Embryonic facial prominence (tissue), 1 donor: ENCODE results near the gene RIN2.
"Not testable (repeated sequence)": the region's sequence is repeated elsewhere in the genome, so short reads cannot be mapped to it uniquely, and the experiment has no call there.

ENCODE experiments used
- DNase-seq: peaks from one replicate; pipeline ENCODE4 v3.0.0-alpha.2; 2016; ENCODE audit errors: extremely low spot score

RIN2 gene

DNA sequence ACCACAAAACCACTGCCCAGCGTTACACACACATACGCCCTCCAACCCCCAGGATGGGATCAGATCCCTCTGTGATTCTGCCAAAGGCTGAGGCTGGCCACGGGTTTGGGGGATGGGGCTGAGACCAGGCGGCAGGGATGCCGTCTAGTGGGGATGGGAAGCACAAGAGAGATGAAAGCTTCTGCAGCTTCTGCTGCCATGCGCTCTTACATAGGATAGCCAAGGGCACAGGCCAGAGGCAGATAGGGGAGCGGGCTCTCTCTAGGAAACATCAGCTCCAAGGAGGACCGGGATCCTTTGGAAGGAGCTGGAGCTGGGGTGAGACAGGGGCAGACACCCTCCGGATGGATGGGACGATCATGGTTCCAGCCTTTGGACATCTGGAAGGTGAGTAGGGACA lies 18.7 kb upstream of the RIN2 start:
- no peak for DNase-seq

DNA sequence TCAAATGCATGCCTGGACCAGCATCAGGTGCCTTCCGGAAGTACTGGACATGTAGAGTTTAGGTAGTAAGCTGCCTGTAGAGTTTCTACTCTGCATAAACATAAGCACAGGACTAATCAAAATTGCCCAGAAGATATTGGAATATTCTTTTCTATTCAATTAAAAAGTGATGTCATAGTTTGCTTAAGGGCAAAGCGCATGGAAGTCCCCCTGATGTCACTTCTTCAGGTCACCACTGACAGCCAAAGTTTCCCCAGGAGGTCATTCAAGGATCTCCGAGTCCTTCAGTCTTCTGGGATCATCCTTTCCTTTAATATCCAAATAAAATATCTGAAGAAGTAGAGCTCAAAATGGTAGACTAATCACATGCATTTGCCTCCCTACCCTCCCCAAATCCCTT lies 17.5 kb upstream of the RIN2 start:
- no peak for DNase-seq

DNA sequence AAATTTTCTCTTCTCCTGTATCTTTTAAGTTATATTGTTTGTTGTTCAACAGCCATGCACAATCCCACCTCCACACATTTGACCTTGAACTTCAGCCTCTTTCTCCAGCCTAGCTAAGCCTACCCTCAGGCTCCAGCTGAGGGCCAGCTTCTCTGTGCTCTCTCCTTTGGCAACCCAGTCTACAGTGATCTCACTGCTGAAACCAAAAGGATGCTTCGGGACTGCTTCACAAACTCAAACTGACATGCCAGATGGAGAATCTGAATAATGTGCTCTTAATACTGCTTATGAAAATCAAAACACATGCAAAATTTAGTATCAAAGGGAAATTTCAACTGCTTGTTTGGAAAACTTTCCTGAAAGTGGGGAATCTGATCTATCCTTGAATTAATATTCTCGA lies 16.1 kb upstream of the RIN2 start:
- DNase-seq: no peak

DNA sequence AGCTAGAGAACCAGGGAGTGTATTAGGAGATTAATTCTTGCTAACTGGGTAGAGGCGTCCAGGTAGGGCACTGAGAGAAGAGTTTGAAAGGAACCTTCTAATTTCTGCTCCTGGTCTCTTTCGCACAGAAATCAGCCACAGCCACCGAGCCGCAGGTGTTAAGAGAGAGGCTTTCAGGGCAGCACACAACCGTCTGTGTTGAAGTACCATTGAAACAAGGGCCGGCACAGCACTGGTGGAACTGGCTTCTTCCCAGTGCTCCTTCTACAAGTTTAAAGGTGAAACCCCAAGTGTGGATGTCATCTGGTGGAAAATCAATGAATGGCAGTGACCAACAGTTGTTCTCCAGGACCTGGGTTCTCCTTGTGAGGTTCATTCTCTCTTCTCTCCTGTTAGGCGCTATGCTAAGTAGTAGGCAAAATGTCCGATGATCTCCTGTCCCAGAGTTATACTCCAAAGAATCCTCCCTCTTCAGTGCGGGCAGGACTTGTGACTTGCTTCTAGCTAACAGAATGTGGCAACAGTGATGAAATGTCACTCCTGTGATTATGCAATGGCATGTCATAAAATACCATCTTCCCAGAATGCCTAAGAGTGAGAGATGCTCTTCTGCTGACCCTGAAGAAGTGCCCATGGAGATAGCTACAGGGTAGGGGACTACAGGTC lies 15.0 kb upstream of the RIN2 start:
- DNase-seq: no peak

DNA sequence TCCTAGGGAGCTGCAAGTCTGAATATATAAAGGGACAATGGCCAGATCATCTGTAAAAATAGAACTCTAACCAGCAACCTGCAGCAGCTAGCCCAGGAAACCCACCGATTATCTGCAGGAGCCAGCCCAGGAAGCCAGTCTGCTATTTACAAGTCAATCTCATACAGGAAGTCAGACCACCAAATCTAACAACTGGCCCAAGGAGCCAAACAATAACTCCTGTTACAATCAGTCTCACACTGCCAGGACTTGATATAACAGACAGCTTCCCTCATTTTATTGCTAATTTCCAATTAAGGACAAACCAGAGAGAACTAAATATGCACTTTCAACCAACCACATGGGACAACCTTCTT lies 14.4 kb upstream of the RIN2 start:
- DNase-seq: no peak

DNA sequence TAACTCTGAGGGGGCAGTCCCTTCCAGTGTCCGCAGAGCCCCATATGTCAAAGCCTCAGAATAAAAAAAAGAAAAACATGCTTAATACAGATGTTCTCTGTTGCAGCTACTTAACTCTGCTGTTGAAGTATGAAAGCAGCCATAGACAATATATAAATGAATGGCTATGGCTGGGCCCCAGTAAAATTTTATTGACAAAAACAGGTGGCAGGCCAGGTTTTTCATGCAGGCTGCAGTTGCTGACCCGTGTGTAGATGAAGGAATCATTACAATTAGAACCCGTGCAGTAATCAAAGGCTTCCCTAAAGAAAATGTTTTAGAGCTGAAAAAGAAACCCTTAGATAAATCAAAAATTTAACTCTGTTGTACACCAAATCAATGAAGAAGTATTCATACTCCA lies 13.0 kb upstream of the RIN2 start:
- DNase-seq: no peak

DNA sequence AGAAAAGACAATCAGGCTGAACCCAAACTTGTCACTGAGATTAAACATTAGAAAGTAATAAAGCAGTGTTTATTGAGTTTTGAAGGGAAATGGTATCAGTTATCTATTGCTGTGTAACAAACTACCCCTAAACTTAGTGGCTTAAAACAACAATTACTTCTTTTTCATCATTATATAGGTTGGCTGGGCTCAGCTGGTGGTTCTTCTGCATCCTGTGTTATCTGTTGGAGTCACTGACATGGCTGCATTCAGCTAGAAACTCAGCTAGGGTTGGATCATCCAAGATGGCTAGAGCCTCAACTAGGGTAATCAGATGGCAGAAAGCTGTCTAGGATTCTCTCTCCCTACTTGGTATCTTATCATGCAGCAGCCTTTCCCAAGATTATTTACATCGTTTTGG lies 12.5 kb upstream of the RIN2 start:
- no peak for DNase-seq

DNA sequence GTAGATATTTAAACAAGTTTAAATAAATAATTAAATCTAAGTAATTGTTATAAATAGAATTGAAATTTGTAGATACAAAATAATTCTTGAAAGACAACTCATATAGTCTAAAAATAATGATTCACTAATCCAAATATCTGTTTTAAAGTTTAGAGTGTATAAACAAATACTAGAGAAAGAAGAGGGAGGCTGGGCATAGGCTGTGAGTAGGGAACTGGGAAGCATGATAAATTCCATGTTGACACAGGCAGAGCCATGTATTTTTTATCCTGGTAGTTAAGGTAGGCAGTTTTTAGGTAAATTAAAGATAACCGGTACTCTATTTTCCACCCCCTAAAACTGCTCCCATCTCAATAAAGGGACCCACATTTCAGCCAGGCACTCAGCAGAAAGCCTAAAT lies 11.7 kb upstream of the RIN2 start:
- DNase-seq: no peak

DNA sequence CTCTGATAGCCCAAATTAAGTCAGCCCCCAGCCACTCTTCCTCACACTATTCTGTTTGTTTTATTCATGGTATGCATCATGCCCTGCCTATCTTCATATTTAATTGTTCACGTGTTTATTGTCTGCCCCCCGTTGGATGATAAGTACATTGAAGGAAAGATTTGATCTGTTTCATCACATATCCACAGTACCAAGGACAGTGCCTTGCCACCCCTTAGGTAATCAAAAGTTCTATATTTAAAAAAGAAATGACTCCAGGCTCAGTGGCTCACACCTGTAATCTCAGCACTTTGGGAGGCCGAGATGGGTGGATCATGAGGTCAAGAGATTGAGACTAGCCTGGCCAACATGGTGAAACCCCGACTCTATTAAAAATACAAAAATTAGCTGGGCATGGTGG lies 10.2 kb upstream of the RIN2 start:
- DNase-seq: no peak

DNA sequence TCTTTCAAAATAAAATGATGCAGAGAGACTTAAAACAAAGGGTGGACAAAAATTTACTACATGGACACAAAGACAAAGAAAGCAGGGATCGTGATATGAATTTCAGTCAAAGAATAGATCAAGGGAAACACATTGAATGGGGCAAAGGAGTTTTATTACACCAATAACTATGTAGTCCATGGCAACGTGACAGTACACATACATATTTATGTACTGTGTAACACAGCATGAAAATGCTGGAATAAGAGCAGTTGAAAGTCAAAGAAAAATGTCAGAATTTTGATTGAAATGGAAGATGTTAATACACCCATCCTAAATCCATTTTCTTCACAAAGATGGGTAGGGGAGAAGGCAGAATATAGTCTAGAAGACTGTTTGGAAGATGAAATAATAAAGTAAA lies 9.4 kb upstream of the RIN2 start:
- no peak for DNase-seq

DNA sequence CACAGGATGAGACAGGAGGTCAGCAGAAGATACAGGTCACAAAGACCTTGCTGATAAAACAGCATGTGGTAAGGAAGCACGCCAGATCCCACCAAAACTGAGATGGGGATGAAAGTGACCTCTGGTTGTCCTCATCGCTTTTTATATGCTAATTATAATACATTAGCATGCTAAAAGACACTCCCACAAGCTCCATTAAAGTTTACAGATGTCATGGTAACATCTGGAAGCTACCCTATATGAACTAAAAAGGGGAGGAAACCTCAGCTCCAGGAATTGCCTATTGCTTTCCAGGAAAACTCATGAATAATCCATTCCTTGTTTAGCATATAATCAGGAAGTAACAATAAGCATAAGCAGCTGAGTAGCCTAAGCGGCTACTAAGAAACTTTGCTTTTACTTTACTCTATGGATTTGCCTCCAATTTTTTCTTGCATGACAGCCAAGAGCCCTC lies 8.4 kb upstream of the RIN2 start:
- no peak for DNase-seq

DNA sequence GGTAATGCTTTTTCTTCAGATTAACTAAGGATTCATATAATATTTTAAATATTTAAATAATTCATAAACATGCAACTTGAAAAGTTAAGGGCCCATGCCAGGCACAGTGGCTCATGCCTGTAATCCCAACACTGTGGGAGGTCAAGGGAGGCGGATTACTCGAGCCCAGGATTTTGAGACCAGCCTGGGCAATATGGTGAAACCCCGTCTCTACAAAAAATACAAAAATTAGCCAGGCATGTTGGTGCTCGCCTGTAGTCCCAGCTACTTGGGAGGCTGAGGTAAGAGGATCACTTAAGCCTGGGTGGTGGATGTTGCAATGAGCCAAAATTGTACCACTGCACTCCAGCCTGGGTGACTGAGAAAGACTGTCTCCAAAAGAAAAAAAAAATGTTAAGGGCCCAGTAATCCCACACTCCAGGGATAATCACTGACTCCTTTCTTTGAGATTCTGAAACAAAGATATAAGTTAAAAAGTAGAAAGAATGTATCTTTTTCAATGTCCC lies 7.9 kb upstream of the RIN2 start:
- DNase-seq: no peak

DNA sequence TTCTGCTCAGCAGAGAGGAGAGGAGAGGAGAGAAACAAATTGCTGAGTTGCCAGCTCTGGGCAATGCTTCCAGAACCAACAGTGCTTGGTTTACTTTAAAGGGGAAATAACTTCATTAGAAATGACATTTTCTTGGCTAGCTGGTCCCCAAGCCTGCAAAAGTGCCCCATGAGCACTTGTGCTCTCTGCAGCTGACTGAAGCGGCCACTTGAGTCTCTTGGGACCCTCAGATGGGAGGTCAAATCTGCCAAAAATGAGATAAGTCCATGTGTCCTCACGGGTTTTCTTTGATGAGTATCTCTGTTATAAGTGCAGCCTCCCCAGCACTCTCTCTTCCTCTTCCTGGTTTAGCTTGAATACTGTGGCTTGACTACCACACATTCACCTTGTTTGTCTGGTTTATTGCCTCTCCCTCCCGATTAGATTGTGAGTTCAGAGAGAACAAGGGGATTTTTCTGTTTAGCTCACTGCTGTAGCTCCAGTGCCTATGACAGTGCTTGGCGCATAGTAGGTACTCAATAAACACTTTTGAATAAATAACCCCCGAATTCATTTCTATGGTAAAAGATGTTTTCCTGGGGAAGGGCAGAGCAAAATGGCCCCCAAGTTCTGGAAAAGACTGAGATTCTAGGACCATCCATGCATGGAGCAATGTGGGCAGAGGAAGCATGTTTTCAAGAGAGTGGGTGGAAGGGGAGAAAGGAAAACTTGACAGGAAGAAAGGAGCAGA lies 7.0 kb upstream of the RIN2 start:
- no peak for DNase-seq

DNA sequence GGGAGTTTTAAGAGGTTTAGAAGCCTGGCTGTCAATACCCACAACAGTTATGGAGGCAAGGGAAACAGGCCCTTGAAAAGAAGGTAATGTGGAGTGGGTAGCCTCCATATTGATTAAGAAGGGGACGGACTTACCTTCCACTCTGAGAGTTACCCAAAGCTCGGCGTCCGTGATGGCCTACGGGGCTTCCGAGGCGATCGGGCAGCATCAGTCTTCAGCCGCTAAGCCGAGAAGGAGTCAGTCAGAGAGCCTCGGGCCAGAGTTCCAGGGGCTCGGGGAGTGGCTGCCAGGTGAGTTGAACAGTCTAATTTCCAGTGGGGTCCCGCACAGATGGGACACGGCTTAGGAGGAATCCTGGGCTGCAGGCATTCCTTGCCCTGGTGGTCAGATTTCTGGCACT lies 3.9 kb upstream of the RIN2 start:
- not testable (repeated sequence) for DNase-seq

DNA sequence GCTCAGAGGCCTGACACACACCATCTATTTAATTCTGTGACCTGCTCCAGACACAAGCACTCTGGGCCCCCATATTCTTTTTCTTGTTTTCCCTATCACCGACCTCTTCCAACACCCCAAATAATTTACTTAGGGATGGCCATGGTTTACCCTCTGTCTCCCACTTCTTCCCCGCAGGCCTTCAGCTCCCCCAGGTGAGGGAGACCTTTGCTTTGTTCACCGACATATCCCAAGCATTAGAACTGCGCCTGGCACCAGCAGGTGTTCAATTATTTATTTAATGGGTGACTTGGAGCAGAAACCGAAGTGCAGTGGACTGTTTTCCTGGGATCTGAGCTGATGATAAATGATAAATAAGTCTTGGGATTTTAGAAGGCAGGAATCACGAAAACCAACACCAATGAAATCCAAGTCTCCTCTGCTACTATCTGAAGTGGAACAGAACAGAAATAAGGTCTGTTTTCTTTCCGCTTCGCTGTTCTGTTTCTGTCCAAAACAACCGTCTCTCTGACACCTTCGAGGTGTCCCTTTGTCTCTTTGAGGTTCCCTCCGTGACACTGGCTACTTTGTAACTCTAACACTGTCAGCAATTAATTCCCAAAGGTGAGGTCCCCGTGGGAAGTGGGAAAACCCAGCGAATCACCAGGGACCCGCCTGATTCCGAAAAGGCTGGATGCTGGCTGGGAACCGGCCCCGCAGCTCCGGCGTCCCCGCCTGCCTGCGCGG lies 1.1 kb upstream of the RIN2 start:
- DNase-seq: no peak

DNA sequence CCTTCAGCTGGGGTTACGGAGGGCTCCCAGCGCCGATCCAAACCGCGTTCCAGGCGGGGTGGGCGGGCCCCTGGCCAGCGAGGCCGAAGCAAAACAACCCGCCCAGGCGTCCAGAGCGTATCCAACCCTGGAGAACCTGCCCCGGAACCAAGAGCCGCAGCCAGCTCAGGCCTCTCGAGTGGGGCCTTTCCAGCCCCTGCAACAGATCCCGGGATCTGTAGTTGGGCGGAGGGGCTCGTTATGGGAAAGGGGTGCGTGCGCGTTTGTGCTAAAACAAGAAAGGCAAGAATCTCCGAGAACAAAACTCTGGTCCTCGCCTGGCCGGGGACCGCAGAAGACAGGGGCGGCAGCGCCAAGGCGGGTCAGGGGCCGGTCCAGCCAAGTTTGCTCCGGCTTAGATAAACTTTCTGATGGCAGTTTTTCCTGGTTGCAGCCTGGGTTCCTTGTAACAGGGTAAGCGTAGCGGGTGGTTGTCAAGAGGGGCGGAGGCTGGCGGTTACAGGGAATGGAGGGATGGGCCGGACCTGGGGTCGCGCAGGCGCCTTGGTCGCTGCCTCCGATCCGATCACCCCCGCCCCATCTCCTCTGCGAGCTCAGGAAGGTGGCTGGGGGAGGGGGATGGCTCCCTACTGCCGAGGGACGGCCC lies 448 bp upstream of the RIN2 start:
- DNase-seq: peak; percentile 91

DNA sequence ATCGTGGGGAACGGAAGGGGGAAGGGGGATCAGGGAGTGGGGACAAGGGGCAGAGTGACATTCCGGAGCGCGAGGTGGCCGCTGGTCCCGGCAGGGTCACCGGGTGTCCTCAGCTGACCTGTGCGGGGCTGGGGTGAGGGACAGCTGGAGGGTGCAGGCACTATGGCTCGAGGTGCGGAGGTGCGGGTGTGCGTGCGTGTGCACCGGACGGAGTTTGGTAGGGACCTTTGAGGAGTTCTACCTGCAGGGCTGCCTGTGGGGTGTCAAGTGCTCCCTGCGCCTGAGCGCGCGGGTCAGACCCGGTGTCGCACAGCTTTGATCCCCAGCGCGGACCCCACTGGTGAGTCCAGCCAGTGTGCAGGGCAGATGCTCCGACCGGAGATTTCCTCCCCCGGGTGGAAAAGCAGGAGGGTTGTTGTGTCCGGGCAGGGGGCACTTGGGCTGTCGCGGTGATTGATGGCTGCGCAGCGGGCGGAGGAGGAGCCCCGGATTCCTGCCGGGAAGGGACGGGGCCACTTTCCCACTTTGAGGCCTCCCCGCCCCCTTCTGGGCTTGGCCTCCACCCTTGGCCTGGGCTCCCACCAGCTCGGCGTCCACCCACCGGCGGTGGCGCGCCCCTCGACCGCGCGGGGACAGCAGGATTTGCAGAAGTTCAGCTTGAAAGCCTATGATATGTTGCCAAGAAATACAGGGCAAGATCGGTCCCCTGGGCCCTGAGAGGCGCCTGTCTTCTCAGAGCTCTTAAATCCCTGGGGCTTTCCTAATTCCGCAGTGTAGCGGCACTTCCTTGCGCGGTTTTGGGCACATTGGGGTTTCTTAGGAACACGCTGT lies 658 bp downstream of the RIN2 start:
- DNase-seq: no peak

DNA sequence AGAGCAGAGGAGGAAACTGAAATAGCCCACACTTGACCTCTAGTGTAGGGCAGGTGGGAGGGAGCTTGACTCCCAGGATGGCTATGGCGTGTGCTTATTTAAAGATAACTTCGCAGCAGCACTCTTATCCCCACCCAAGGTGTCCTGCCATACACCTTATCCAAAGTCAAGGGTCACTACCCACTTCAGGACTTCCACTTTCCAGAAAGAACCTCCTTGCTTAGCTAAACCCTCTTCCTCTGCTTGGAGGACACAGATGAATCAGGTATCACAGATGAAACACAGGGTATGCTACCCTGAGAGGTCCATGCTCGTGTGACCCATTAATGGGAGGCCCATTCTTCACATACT lies 2.3 kb downstream of the RIN2 start:
- DNase-seq: no peak

DNA sequence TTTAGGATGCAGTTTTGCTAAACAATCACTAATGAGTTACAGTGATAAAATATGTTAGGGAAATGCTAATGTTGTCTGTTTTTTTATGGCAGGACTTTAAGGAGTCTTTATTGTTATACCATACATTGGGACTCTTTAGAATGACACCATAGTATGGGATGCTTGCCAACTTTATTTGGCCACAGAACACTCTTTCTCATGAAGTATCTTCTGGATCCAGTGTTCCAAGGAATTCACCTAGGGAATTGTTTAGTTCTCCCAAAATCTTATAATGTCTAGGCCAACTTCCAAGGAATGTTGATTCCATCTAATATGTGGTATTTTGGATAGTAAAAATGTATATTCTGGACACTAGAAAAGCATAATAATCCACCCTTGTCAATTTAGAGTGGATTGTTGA lies 3.3 kb downstream of the RIN2 start:
- DNase-seq: no peak

DNA sequence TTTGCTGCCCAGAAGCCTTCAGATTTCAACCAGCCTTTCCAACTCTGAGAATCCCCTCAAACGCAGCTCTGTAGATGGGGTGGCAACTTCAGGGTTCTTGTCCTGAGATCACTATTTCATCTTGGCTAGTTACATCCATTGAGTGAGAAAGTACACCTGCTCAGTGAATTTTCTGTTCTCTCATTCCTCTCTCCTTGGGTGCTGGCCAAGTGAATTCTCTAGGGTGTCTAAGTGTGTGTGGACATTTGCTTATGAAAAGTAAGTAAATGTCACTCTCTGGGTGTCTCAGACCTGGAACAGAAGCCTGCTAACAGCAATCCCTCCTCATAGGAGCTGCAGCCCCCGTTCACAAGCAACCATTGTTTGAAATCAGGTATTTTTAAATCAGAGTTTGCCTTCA lies 3.8 kb downstream of the RIN2 start:
- no peak for DNase-seq

DNA sequence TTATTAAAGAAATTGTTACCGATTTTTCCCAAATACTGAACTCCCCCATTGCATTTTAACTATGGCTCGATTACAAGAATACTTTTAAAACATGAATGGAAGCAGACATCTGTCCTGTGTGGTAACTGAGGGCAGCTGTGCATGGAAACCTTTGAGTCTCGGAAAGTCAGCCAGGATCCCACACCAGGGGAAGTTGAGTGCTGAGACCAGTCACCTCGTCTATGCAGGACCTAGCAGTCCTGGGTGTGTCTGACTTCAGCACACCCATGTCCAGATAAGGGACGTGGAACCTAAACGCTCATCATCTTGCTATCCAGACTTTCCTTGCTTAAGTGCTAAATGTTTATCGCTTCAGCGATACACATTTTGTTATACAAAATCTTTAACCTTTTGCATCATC lies 6.1 kb downstream of the RIN2 start:
- no peak for DNase-seq

DNA sequence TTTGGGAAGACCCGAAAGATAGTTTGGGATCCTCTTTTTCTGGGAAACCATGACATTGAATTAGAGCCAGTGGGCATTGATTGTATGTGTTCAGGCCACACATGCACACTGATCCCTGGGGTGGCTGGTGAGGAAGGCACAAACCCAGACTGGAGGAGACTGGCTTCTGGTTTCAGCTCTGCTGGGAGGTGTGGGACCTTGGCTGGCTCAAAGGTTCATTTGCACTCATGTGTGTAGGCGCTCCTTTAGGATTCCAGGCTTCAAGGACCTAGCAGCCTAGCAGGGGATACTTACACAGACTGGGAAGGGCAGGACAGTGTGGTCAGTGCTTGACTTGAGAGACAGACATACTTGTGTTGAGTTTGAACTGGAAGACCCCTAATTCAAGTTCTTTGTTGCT lies 7.2 kb downstream of the RIN2 start:
- DNase-seq: no peak
